GM12892 (cell line): ENCODE measurements around the gene STK32B.

Experiments
- POLR2A ChIP-seq: IDR thresholded peaks from 2 replicates; pipeline ENCODE4 v1.6.1; 2011; ENCODE audit warnings: low read depth, low read length, control low read depth
- POLR2AphosphoS5 ChIP-seq: IDR thresholded peaks from 2 replicates; pipeline ENCODE4 v1.6.1; 2011; ENCODE audit warnings: low read depth, low read length, control low read depth
- TAF1 ChIP-seq: IDR thresholded peaks from 2 replicates; pipeline ENCODE4 v1.6.1; 2011; ENCODE audit warnings: low read depth, mild to moderate bottlenecking, control low read depth, low read length, borderline replicate concordance

GRCh38 chr4:5045097-5045496 lies 6.2 kb upstream of the STK32B start:
- no peak for TF ChIP-seq POLR2AphosphoS5
- TF ChIP-seq POLR2A: no peak
- no peak for TF ChIP-seq TAF1
